Epithelial cell of proximal tubule (primary cell): Measurements from ENCODE around the gene EPB41L1. TPM values are rescaled to one million over a fixed set of nuclear protein-coding genes. Genes with fewer than 3 reads are reported as not detected.

ENCODE experiments used
- DNase-seq: peaks from one replicate; pipeline ENCODE4 v3.0.0-alpha.2; 2011; ENCODE audit warnings: low read depth
- H3K4me3 ChIP-seq: 2 replicates; pipeline ENCODE4 v1.5.1; 2011; ENCODE audit warnings: low read depth, mild to moderate bottlenecking, low read length
- CTCF ChIP-seq: conservative IDR thresholded peaks from 2 replicates; pipeline ENCODE4 v1.5.1; 2012; ENCODE audit warnings: low read depth, mild to moderate bottlenecking, low read length
- total RNA-seq: library from RNA; depleted of rRNA; stranded (reverse); fragments of >200 nt; gene quantifications from 2 replicates; pipeline ENCODE4 v1.2.3, GENCODE V29; 2015

Gene EPB41L1
- total RNA-seq, 1 donor from 2014 or later, result 17.4 TPM

DNA sequence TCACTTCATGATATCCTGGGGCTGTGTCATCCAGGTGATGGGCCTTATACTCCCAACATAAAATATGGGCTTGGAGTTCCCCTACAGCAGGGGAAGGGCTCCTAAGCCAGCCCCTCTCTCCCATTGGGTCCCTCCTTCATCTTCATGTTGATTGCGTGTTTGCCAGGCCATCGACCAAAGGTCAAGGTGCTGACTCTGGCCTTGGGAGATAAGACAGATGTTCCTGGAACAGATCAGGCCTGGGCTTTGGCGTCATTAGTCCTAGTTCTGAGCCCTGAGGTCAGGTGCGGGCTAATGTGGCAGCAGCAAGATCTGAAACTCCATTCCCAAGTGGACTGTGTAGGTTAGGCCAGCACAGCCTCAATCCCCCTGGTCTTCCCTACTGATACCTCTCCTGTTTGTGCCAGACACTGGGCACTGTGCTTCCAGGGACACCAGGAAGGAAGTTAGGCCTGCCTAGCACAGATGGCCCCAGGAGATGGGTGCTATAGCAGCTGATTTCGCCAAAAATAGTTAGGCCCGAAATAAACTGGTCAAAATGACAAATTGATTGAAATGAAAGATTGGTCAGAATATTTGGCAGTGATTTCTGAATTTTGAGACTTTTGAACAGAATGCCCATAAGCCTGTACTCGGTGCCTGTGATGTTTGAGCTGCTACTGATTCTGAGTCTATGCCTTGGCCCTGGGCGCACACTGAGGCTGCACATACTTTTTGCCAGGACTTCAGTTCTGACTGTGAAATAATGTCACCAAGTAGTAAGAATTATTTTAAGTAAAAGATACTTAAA is 28.8 kb downstream of the EPB41L1 start:
- DNase-seq, result no peak
- H3K4me3 ChIP-seq, result no peak overlapping the region
- no peak for TF ChIP-seq CTCF

GRCh38 chr20:36184816-36185776 is 30.6 kb downstream of the EPB41L1 start:
- no peak for DNase-seq
- no peak for TF ChIP-seq CTCF

DNA sequence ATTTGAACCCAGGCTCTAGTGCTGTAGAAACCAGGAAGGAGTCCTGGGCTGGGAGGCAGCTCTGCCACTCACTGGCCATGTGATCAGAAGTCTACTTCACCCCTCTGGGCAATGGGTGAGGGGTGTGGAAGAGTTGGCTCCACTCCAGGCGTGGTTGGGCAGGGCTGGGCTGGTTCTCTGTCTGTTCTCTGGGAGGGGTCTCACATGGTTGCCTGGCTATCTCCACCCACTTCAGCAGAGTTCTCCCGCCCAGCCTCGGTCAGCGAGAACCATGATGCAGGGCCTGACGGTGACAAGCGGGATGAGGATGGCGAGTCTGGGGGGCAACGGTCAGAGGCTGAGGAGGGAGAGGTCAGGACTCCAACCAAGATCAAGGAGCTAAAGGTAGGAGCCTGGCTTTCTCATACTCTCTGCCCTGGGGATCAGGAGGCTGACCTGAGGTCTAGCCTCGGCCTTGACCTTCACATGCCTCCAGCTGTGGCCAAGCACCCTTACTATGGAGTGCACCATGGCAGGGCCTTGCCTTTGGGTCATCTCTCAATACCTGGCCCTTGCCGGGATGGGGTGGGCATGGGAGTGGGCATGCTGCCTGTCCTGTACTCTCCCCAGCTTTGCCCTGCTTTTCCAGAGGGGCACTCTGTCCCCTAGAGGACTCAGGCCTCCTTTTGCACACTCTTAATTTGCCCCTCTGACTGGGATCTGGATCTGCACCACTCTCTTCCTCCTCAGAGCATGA is 39.6 kb downstream of the EPB41L1 start:
- TF ChIP-seq CTCF, result no peak
- DNase-seq, result no peak
- no peak overlapping the region for H3K4me3 ChIP-seq

More at GRCh38 chr20:36184816-36185776, 30.6 kb downstream of the EPB41L1 start:
- H3K4me3 ChIP-seq, result no peak overlapping the region

- TF ChIP-seq CTCF, result no peak
- DNase-seq, result no peak
- no peak overlapping the region for H3K4me3 ChIP-seq
Observed at GRCh38 chr20:36196676-36197075, 42.1 kb downstream of the EPB41L1 start.

- H3K4me3 ChIP-seq, result no peak overlapping the region
- DNase-seq, result peak; percentile 19
- TF ChIP-seq CTCF, result no peak
Observed at GRCh38 chr20:36197271-36197670, 42.7 kb downstream of the EPB41L1 start.

DNA sequence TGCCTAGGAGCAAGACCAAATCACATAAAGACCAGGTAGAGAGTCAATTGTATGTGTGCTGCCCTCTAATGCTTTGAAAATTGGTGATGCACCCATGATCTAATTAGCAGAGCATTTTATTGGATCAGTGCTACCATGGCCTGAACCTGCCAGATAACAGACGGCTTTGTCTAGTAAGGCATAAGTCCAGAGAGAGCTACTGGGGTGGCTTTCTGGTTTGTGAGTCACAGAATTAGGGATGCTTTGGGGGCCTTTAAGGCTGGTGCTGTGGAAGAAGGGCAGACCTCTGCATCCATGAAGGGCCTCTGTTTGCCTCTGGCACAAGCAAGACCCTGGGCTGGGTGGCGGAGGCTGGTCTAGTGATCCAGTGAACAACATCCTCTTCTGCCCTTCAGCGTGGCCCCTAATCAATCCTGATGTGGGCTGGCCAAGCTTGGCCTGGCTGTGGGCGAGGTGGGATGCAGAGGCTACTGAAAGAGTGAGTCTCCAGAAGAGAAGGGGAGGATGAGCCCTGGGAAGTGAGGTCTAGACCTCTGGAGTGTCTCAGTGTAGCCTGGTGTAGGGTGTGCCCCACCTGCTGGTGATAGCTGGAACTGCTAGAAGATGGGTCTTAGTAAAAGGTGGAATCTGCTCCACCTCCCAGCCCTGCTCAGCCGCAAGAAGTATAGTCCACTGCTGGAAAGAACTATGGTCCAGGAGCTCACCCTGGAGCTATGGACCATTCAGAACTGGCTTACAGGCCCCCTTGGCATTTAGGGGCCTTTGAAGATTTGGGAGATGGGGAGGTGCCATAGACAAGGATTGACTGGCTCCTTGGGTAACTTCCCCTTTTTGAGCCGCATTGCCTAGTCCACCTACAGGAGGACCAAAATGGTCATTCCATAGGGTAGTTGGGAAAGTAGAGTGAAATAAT is 45.1 kb downstream of the EPB41L1 start:
- H3K4me3 ChIP-seq, result no peak overlapping the region
- peak; percentile 95 for TF ChIP-seq CTCF
- peak; percentile 7 for DNase-seq
